Measurements from ENCODE around the gene ARFGEF2. TPM values are rescaled to one million over a fixed set of nuclear protein-coding genes. Genes with fewer than 3 reads are reported as not detected.

ARFGEF2 gene
- total and polyA plus RNA-seq, 10 of the 15 experiments (the other 5 are each of a cell fraction or from before 2014, with no cell fraction given) = 5.2 to 24.1 (median 17.7) TPM

DNA sequence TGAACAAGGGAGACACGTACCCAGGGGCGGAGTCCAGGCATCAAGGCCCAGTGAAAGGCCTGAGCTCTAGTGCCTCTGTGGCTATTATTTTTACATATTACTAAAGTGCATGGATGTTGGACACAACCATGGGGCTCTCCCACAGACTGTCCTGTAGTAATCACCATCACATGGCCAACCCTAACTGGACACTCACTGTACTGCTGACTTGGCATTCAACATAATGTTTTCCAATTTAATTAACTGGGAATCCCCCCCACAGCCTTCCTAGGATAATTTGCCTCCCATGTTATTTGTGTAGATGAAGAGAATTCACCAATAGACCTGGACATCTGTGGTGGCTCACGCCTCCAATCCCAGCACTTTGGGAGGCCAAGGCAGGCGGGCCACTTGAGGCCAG is 34.5 kb downstream of the ARFGEF2 start:
- ATAC-seq (no peak), DNase-seq (ENCODE audit: low read depth, low spot score) (no peak), FAIRE-seq (no peak)
- Histone ChIP-seq H4K20me1 (ENCODE audit: control insufficient read depth, insufficient read depth) (no peaks in the 10 kb centered on the region), H3K4me2 (ENCODE audit: control insufficient read depth, insufficient read depth) (no peak overlapping the region), H3K36me3 (ENCODE audit: control insufficient read depth in 2 of 2, insufficient read depth in 2 of 2, low read length in 1 of 2) (peaks cover 19 to 28% of the 10 kb centered on the region in 2 experiments), H3K27ac (ENCODE audit: control insufficient read depth, insufficient read depth) (no peak overlapping the region), H3K79me2 (ENCODE audit: control insufficient read depth, insufficient read depth, low read length) (no peaks in the 10 kb centered on the region), H2AFZ (ENCODE audit: control insufficient read depth, low read depth, low read length) (no peak overlapping the region), H3K4me1 (ENCODE audit: control insufficient read depth, insufficient read depth, low read length) (no peaks in the 10 kb centered on the region), H3K27me3 (replicated peaks in 1 of 2; ENCODE audit: control insufficient read depth in 2 of 2, insufficient read depth in 2 of 2, low read length in 1 of 2) (no peaks in the 10 kb centered on the region), H3K9me3 (replicated peaks; ENCODE audit: control insufficient read depth, insufficient read depth, low read length) (no peaks in the 10 kb centered on the region), H3K4me3 (no peak overlapping the region), H3K9ac (ENCODE audit: control insufficient read depth, insufficient read depth, low read length) (no peak overlapping the region)
- RAD21 ChIA-PET (ENCODE audit: unreplicated experiment) = no interaction called here
- POLR2A ChIA-PET = no interaction called here
- CTCF ChIA-PET = no interaction called here
- intact Hi-C loops (cut with micrococcal nuclease; ENCODE audit: unreplicated experiment) (no loop called here), in situ Hi-C loops (cut with MboI) (no loop called here)
- WGBS (ENCODE audit: insufficient coverage, insufficient replicate concordance, low lambda C conversion rate, missing lambda C conversion rate) = 99% methylated on average over 4 of the region's 4 CpGs
- no TSS peak for BruUV-seq (replicated peaks)
- SMC1A ChIA-PET (ENCODE audit: uncharacterized antibody, unreplicated experiment) = no interaction called here
- no peak for TF ChIP-seq HSF1 (IDR thresholded peaks at IDR 0.05; ENCODE audit: low read depth, low read length)
- TF ChIP-seq RUNX3 (IDR thresholded peaks at IDR 0.05; ENCODE audit: low read length) = no peak
- TF ChIP-seq ZNF24 (IDR thresholded peaks at IDR 0.05) = no peak
- no peak for TF ChIP-seq ZBTB33 (IDR thresholded peaks at IDR 0.05)
- no peak for TF ChIP-seq SREBF1 (IDR thresholded peaks at IDR 0.05; ENCODE audit: low read length)
- no peak for TF ChIP-seq IKZF2 (IDR thresholded peaks at IDR 0.05)
- TF ChIP-seq, protein P1, sequence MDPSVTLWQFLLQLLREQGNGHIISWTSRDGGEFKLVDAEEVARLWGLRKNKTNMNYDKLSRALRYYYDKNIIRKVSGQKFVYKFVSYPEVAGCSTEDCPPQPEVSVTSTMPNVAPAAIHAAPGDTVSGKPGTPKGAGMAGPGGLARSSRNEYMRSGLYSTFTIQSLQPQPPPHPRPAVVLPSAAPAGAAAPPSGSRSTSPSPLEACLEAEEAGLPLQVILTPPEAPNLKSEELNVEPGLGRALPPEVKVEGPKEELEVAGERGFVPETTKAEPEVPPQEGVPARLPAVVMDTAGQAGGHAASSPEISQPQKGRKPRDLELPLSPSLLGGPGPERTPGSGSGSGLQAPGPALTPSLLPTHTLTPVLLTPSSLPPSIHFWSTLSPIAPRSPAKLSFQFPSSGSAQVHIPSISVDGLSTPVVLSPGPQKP (IDR thresholded peaks at IDR 0.05; ENCODE audit: low read depth, low read length) = no peak
- no peak for TF ChIP-seq IRF4 (IDR thresholded peaks at IDR 0.05; ENCODE audit: low read depth, low read length)
- no peak for TF ChIP-seq ZBTB11 (CRISPR knock-in tag; IDR thresholded peaks at IDR 0.05)
- TF ChIP-seq TAF1 (IDR thresholded peaks at IDR 0.05; ENCODE audit: borderline replicate concordance, low read depth, low read length) = no peak
- no peak for TF ChIP-seq FOXM1 (IDR thresholded peaks at IDR 0.05; ENCODE audit: low read depth, low read length)
- no peak for TF ChIP-seq SMC3 (IDR thresholded peaks at IDR 0.05; ENCODE audit: borderline replicate concordance, low read length)
- TF ChIP-seq LARP7 (IDR thresholded peaks at IDR 0.05) = no peak
- no peak for TF ChIP-seq NFIC (IDR thresholded peaks at IDR 0.05; ENCODE audit: low read depth, low read length)
- TF ChIP-seq, protein P2, sequence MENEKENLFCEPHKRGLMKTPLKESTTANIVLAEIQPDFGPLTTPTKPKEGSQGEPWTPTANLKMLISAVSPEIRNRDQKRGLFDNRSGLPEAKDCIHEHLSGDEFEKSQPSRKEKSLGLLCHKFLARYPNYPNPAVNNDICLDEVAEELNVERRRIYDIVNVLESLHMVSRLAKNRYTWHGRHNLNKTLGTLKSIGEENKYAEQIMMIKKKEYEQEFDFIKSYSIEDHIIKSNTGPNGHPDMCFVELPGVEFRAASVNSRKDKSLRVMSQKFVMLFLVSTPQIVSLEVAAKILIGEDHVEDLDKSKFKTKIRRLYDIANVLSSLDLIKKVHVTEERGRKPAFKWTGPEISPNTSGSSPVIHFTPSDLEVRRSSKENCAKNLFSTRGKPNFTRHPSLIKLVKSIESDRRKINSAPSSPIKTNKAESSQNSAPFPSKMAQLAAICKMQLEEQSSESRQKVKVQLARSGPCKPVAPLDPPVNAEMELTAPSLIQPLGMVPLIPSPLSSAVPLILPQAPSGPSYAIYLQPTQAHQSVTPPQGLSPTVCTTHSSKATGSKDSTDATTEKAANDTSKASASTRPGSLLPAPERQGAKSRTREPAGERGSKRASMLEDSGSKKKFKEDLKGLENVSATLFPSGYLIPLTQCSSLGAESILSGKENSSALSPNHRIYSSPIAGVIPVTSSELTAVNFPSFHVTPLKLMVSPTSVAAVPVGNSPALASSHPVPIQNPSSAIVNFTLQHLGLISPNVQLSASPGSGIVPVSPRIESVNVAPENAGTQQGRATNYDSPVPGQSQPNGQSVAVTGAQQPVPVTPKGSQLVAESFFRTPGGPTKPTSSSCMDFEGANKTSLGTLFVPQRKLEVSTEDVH (IDR thresholded peaks at IDR 0.05; ENCODE audit: low read depth, partially characterized antibody) = no peak
